Panc1 (cell line): ENCODE measurements around the gene HRNR.

ENCODE experiments used
- POLR2AphosphoS5 ChIP-seq: IDR thresholded peaks from 2 replicates; pipeline ENCODE4 v1.6.1; 2012; ENCODE audit warnings: mild to moderate bottlenecking, low read depth, low read length, moderate library complexity
- TF ChIP-seq, protein P1 (sequence below): fragments of 450-650 bp; IDR thresholded peaks from 2 replicates; pipeline ENCODE4 v1.5.1; 2017; ENCODE audit warnings: mild to moderate bottlenecking
- TF ChIP-seq, protein P2 (sequence below), 2 experiments: IDR thresholded peaks; 2 replicates each; pipeline ENCODE4 v1.6.1; 2011 to 2012; ENCODE audit warnings: low read depth in 2 of 2, control low read depth in 1 of 2, low read length in 1 of 2, mild to moderate bottlenecking in 1 of 2, moderate library complexity in 1 of 2; ENCODE audit not compliant: insufficient read depth in 1 of 2

DNA sequence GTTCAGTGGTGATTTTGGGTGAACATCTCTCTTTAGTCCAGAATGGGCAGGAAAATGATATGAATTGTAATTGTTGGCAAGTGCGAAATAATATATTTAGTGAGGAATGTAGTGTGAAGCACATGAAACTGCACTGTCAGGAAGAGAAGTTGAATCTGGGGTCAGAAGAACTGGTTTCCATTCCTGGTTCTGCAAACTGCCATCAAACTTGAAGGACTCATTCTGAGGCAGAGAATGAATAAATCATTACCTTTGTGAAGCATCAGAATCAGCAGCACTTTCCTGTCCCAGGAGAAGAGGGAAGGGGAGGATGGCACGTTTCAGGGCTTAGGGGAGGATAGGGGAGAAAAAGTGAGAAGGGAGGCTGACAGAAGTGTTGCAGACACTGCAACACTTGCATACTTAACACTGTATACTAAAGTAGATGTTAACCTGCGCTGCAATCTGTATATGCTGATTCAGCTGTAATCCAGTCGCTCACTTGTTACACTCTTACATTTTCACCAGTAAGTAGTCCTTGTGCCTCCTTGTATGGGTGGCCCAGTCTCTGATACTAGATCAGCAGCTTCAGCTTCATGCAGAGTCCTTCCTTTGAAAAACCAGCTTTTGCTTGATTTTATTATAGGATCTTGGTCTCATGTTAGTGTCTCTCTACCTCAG, 54.5 kb downstream of the HRNR start:
- TF ChIP-seq POLR2AphosphoS5, result no peak
- TF ChIP-seq, protein P1, sequence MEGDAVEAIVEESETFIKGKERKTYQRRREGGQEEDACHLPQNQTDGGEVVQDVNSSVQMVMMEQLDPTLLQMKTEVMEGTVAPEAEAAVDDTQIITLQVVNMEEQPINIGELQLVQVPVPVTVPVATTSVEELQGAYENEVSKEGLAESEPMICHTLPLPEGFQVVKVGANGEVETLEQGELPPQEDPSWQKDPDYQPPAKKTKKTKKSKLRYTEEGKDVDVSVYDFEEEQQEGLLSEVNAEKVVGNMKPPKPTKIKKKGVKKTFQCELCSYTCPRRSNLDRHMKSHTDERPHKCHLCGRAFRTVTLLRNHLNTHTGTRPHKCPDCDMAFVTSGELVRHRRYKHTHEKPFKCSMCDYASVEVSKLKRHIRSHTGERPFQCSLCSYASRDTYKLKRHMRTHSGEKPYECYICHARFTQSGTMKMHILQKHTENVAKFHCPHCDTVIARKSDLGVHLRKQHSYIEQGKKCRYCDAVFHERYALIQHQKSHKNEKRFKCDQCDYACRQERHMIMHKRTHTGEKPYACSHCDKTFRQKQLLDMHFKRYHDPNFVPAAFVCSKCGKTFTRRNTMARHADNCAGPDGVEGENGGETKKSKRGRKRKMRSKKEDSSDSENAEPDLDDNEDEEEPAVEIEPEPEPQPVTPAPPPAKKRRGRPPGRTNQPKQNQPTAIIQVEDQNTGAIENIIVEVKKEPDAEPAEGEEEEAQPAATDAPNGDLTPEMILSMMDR, result no peak
- TF ChIP-seq, protein P2, sequence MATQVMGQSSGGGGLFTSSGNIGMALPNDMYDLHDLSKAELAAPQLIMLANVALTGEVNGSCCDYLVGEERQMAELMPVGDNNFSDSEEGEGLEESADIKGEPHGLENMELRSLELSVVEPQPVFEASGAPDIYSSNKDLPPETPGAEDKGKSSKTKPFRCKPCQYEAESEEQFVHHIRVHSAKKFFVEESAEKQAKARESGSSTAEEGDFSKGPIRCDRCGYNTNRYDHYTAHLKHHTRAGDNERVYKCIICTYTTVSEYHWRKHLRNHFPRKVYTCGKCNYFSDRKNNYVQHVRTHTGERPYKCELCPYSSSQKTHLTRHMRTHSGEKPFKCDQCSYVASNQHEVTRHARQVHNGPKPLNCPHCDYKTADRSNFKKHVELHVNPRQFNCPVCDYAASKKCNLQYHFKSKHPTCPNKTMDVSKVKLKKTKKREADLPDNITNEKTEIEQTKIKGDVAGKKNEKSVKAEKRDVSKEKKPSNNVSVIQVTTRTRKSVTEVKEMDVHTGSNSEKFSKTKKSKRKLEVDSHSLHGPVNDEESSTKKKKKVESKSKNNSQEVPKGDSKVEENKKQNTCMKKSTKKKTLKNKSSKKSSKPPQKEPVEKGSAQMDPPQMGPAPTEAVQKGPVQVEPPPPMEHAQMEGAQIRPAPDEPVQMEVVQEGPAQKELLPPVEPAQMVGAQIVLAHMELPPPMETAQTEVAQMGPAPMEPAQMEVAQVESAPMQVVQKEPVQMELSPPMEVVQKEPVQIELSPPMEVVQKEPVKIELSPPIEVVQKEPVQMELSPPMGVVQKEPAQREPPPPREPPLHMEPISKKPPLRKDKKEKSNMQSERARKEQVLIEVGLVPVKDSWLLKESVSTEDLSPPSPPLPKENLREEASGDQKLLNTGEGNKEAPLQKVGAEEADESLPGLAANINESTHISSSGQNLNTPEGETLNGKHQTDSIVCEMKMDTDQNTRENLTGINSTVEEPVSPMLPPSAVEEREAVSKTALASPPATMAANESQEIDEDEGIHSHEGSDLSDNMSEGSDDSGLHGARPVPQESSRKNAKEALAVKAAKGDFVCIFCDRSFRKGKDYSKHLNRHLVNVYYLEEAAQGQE (IDR thresholded peaks at IDR 0.05; ENCODE audit: insufficient read depth in 1 of 2, low read depth in 2 of 2, low read length in 1 of 2), result no peak
